AG09319 (cell line): ENCODE results near the gene KIAA1614.

Experiments
- DNase-seq: peaks from one replicate; pipeline ENCODE4 v3.0.0-alpha.2; 2010; ENCODE audit warnings: low read depth; ENCODE audit errors: extremely low read depth
- CTCF ChIP-seq: IDR thresholded peaks from 2 replicates; pipeline ENCODE4 v1.5.1; 2011; ENCODE audit warnings: low read depth, mild to moderate bottlenecking, inconsistent platforms, low read length, moderate library complexity

Gene KIAA1614

GRCh38 chr1:180975551-180975950, 62.9 kb downstream of the KIAA1614 start:
- TF ChIP-seq CTCF, result no peak
- no peak for DNase-seq

GRCh38 chr1:180976191-180976590, 63.5 kb downstream of the KIAA1614 start:
- no peak for TF ChIP-seq CTCF
- no peak for DNase-seq

- no peak for TF ChIP-seq CTCF
- no peak for DNase-seq
Observed at GRCh38 chr1:180976732-180977357, 64.1 kb downstream of the KIAA1614 start.

- no peak for DNase-seq
- no peak for TF ChIP-seq CTCF
Observed at GRCh38 chr1:180981596-180982387, 69.1 kb downstream of the KIAA1614 start.

GRCh38 chr1:180982422-180982821, 69.7 kb downstream of the KIAA1614 start:
- no peak for DNase-seq
- TF ChIP-seq CTCF, result no peak

- no peak for DNase-seq
- TF ChIP-seq CTCF, result no peak
Observed at GRCh38 chr1:180988253-180988752, 75.6 kb downstream of the KIAA1614 start.

- no peak for DNase-seq
- TF ChIP-seq CTCF, result no peak
Observed at GRCh38 chr1:180994262-180994661, 81.6 kb downstream of the KIAA1614 start.
